HG03442 (cell line): ENCODE measurements around the gene CGA.
"Not testable (repeated sequence)": the region's sequence is repeated elsewhere in the genome, so short reads cannot be mapped to it uniquely, and the experiment has no call there.

Experiments
- ATAC-seq: cut with Tn5 transposase; IDR thresholded peaks from one replicate; pipeline ENCODE4 v1.9.1; 2021; ENCODE audit warnings: mild to moderate bottlenecking, moderate library complexity; ENCODE audit not compliant: unreplicated experiment

CGA gene

GRCh38 chr6:87095087-87095509, at the start of gene CGA:
TSS of gene CGA (minus strand) at chr6:87095106. CDS start at chr6:87088200, 6,906 bp downstream.
- no peak for ATAC-seq

- ATAC-seq: not testable (repeated sequence)
These were observed 45.0 kb upstream of the CGA start for GRCh38 chr6:87139927-87140326.

GRCh38 chr6:87139236-87139635, 44.3 kb upstream of the CGA start:
- ATAC-seq: no peak

GRCh38 chr6:87136963-87137362, 42.1 kb upstream of the CGA start:
- no peak for ATAC-seq

- ATAC-seq: no peak
These were observed 32.8 kb upstream of the CGA start for GRCh38 chr6:87127737-87128136.

- ATAC-seq: no peak
These were observed 31.6 kb upstream of the CGA start for GRCh38 chr6:87126501-87126900.

- no peak for ATAC-seq
These were observed 29.2 kb upstream of the CGA start for GRCh38 chr6:87124074-87124473.

GRCh38 chr6:87122477-87122876, 27.6 kb upstream of the CGA start:
- ATAC-seq: no peak

GRCh38 chr6:87118054-87118453, 23.1 kb upstream of the CGA start:
- ATAC-seq: no peak

- no peak for ATAC-seq
These were observed 22.0 kb upstream of the CGA start for GRCh38 chr6:87116922-87117321.

GRCh38 chr6:87115402-87116135, 20.7 kb upstream of the CGA start:
- ATAC-seq: peak; percentile 97

GRCh38 chr6:87110636-87111035, 15.7 kb upstream of the CGA start:
- no peak for ATAC-seq

GRCh38 chr6:87105823-87106222, 10.9 kb upstream of the CGA start:
- no peak for ATAC-seq

GRCh38 chr6:87104667-87105066, 9.8 kb upstream of the CGA start:
- no peak for ATAC-seq

- ATAC-seq: no peak
These were observed 9.2 kb upstream of the CGA start for GRCh38 chr6:87103977-87104601.

GRCh38 chr6:87102151-87102621, 7.3 kb upstream of the CGA start:
- ATAC-seq: no peak

GRCh38 chr6:87101067-87101466, 6.2 kb upstream of the CGA start:
- no peak for ATAC-seq

GRCh38 chr6:87100216-87100615, 5.3 kb upstream of the CGA start:
- no peak for ATAC-seq

- peak; percentile 78 for ATAC-seq
These were observed 4.6 kb upstream of the CGA start for GRCh38 chr6:87099472-87099871.

- ATAC-seq: no peak
These were observed 330 bp downstream of the CGA start for GRCh38 chr6:87094576-87094975.

GRCh38 chr6:87093651-87094050, 1.3 kb downstream of the CGA start:
- ATAC-seq: no peak

GRCh38 chr6:87093199-87093598, 1.7 kb downstream of the CGA start:
- no peak for ATAC-seq
